ENCODE data around the gene TSNAXIP1.

Gene TSNAXIP1

GRCh38 chr16:67803894-67804293 is 2.8 kb upstream of the TSNAXIP1 start:
- no peak for TF ChIP-seq CTCF (IDR thresholded peaks at IDR 0.05; ENCODE audit: unreplicated experiment in 3 of 3)
- Mint-ChIP-seq H3K27ac (no peak overlapping the region), H3K9me3 (no peaks in the 10 kb centered on the region)

GRCh38 chr16:67804853-67805542 is 1.7 kb upstream of the TSNAXIP1 start:
- Mint-ChIP-seq H3K27ac (peak overlapping the region in 2 of 3 experiments; percentile 42 to 68), H3K4me3 (peak overlapping the region; percentile 87 to 94 (median 90)), H3K27me3 (ENCODE audit: low read depth) (no peaks in the 10 kb centered on the region), H3K9me3 (no peaks in the 10 kb centered on the region), H3K4me1 (peaks cover 19% of the 10 kb centered on the region), H3K36me3 (ENCODE audit: low read depth) (peaks cover 44% of the 10 kb centered on the region)
- TF ChIP-seq CTCF (IDR thresholded peaks at IDR 0.05; ENCODE audit: unreplicated experiment in 3 of 3), result no peak

More at GRCh38 chr16:67803894-67804293, 2.8 kb upstream of the TSNAXIP1 start:
- Mint-ChIP-seq H3K27me3 (ENCODE audit: low read depth) (no peaks in the 10 kb centered on the region), H3K4me3 (peak overlapping the region; percentile 69 to 87 (median 83)), H3K36me3 (ENCODE audit: low read depth) (peaks cover 49% of the 10 kb centered on the region), H3K4me1 (peaks cover 20% of the 10 kb centered on the region)

- H3K4me1 Mint-ChIP-seq, result peaks cover 10% of the 10 kb centered on the region
- H3K4me3 Mint-ChIP-seq, result peak overlapping the region; percentile 87 to 94 (median 90)
- H3K27me3 Mint-ChIP-seq (ENCODE audit: low read depth), result no peaks in the 10 kb centered on the region
- TF ChIP-seq CTCF (IDR thresholded peaks at IDR 0.05; ENCODE audit: unreplicated experiment in 3 of 3), result no peak
- H3K36me3 Mint-ChIP-seq (ENCODE audit: low read depth), result peaks cover 35% of the 10 kb centered on the region
- peak overlapping the region; percentile 41 to 68 (median 42) for H3K27ac Mint-ChIP-seq
- H3K9me3 Mint-ChIP-seq, result no peaks in the 10 kb centered on the region
Observed at GRCh38 chr16:67805718-67806427, 816 bp upstream of the TSNAXIP1 start.

GRCh38 chr16:67807148-67807682 is 526 bp downstream of the TSNAXIP1 start:
- peaks cover 25% of the 10 kb centered on the region for H3K36me3 Mint-ChIP-seq (ENCODE audit: low read depth)
- TF ChIP-seq CTCF (IDR thresholded peaks at IDR 0.05; ENCODE audit: unreplicated experiment in 3 of 3), result no peak
- peaks cover 10% of the 10 kb centered on the region for H3K4me1 Mint-ChIP-seq
- H3K4me3 Mint-ChIP-seq, result peak overlapping the region; percentile 87 to 94 (median 90)
- H3K27ac Mint-ChIP-seq, result peak overlapping the region in 2 of 3 experiments; percentile 71 to 86
- H3K27me3 Mint-ChIP-seq (ENCODE audit: low read depth), result no peaks in the 10 kb centered on the region
- H3K9me3 Mint-ChIP-seq, result no peaks in the 10 kb centered on the region

GRCh38 chr16:67811899-67812298 is 5.2 kb downstream of the TSNAXIP1 start:
- no peaks in the 10 kb centered on the region for H3K9me3 Mint-ChIP-seq
- H3K4me1 Mint-ChIP-seq, result no peaks in the 10 kb centered on the region
- TF ChIP-seq CTCF (IDR thresholded peaks at IDR 0.05; ENCODE audit: unreplicated experiment in 3 of 3), result no peak
- no peaks in the 10 kb centered on the region for H3K27me3 Mint-ChIP-seq (ENCODE audit: low read depth)
- H3K36me3 Mint-ChIP-seq (ENCODE audit: low read depth), result no peaks in the 10 kb centered on the region
- H3K27ac Mint-ChIP-seq, result no peak overlapping the region
- peak overlapping the region in 1 of 3 experiments; percentile 14 for H3K4me3 Mint-ChIP-seq

Data from nephron (organoid).